ENCODE data around the gene DIP2B.
"Not testable (repeated sequence)": the region's sequence is repeated elsewhere in the genome, so short reads cannot be mapped to it uniquely, and the experiment has no call there.

The DIP2B gene

GRCh38 chr12:50739611-50740010 lies 234.8 kb downstream of the DIP2B start:
- no peak for DNase-seq

GRCh38 chr12:50740307-50740706 lies 235.5 kb downstream of the DIP2B start:
- DNase-seq, result no peak

- DNase-seq, result no peak
These were observed 238.0 kb downstream of the DIP2B start for GRCh38 chr12:50742776-50743175.

- no peak for DNase-seq
These were observed 241.1 kb downstream of the DIP2B start for GRCh38 chr12:50745861-50746260.

- DNase-seq, result no peak
These were observed 241.6 kb downstream of the DIP2B start for GRCh38 chr12:50746431-50746830.

- DNase-seq, result no peak
These were observed 243.0 kb downstream of the DIP2B start for GRCh38 chr12:50747817-50748216.

GRCh38 chr12:50749459-50749882 lies 244.7 kb downstream of the DIP2B start:
- no peak for DNase-seq

- DNase-seq, result no peak
These were observed 245.6 kb downstream of the DIP2B start for GRCh38 chr12:50750366-50750765.

GRCh38 chr12:50751948-50752721 lies 247.3 kb downstream of the DIP2B start:
- DNase-seq, result no peak

GRCh38 chr12:50753232-50753769 lies 248.5 kb downstream of the DIP2B start:
- DNase-seq, result no peak

GRCh38 chr12:50763639-50764285 lies 259.0 kb downstream of the DIP2B start, which contains the start of gene ATF1:
Gene ATF1 (plus strand): TSS chr12:50764101. CDS start chr12:50780146, 16,045 bp downstream.
- DNase-seq, result peak; percentile 86

GRCh38 chr12:50764286-50765094 lies 259.7 kb downstream of the DIP2B start:
- DNase-seq, result peak; percentile 68

GRCh38 chr12:50765095-50765911 lies 260.5 kb downstream of the DIP2B start:
- DNase-seq, result no peak

- DNase-seq, result no peak
These were observed 263.6 kb downstream of the DIP2B start for GRCh38 chr12:50768391-50768790.

- not testable (repeated sequence) for DNase-seq
These were observed 264.0 kb downstream of the DIP2B start for GRCh38 chr12:50768813-50769212.

- DNase-seq, result no peak
These were observed 266.6 kb downstream of the DIP2B start for GRCh38 chr12:50771409-50771808.

- DNase-seq, result no peak
These were observed 267.7 kb downstream of the DIP2B start for GRCh38 chr12:50772470-50772869.

- no peak for DNase-seq
These were observed 268.1 kb downstream of the DIP2B start for GRCh38 chr12:50772877-50773276.

- DNase-seq, result no peak
These were observed 270.5 kb downstream of the DIP2B start for GRCh38 chr12:50775251-50775650.

GRCh38 chr12:50776749-50777728 lies 272.3 kb downstream of the DIP2B start:
- no peak for DNase-seq
